GM21529 (cell line): ENCODE data around the gene COL9A3.

ENCODE experiments used
- ATAC-seq: cut with Tn5 transposase; IDR thresholded peaks from one replicate; pipeline ENCODE4 v1.9.1; 2021; ENCODE audit not compliant: unreplicated experiment

Gene COL9A3

DNA sequence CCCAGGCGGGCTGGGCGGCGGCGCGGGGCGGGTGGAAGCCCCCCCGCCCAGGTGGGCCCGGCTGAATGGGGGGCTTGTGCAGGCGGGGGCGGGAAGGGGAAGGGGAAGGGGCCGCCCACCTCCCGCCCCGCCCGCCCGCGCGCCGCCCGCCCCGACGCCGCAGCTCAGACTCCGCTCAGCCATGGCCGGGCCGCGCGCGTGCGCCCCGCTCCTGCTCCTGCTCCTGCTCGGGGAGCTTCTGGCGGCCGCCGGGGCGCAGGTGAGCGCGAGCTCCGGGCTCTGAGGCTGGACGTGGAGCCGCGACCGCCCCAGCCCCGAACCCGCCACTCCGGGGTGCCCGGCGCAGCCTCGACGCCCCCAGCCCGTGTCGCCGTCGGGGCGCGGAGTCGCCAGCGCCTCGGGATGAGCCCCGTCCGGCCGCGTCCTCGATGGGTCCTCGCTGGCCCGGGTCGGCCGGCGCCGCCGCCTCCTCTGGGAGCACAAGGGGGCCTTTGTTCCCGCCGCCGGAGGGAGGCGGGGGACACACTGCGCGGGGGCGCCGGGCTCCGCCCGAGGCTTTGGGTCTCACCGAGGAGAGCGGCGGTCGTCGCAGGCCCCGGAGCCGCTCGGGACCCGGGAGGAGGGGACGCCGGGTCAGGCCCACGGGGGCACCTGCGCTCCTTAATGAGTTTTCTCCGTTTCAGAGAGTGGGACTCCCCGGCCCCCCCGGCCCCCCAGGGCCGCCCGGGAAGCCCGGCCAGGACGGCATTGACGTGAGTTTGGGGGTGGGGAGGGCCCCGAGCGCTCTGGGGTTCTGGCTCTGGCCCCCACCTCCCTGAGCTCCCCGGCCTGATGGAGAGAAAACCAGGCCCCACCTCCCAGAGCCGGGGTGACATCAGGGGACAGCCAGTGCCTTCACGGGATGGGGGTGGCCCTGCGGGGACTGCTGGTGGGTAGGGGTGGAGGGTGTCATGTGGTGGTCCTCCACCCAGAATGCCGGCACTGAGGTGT lies at the start of gene COL9A3:
Gene COL9A3 (plus strand): TSS at position 167 of the 990 bp plus-strand sequence. CDS start 15 bp downstream, at position 182.
- no peak for ATAC-seq

GRCh38 chr20:62768234-62768546 lies 48.7 kb upstream of the COL9A3 start:
- ATAC-seq: no peak

DNA sequence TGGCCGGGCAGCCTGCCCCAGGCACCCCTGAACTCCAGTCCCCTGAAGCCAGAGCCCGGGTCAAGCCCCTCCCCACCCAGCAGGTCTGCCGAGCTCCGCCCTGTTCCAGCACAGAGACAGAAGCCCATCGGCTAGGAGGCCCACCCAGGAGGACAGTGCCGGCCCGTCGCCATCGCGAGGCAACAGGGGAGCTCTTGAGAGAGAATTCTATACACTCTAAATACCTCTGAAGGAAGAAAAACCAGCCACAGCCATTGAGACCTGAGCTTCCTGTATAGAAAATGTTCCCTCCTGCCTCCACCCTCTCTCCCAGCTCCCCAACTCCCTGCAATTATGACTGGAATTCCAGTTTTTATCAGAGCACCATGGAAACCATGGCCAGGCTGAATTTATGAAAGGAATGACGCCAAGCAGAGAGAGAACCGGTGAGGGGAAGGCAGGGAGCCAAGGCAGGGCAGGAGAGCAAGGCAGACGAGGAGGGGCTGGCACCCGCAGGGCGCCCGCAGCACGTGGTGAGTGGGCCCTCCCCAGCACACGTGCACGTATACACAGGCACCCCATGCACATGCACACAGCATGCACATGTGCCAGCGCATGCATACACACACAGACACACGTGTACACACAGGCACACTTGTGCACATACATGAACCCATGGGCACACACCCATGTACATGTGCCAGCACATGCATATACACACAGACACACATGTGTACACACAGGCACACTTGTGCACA lies 48.1 kb upstream of the COL9A3 start:
- no peak for ATAC-seq

- ATAC-seq: no peak
Measured at GRCh38 chr20:62769346-62770071, 47.3 kb upstream of the COL9A3 start.

DNA sequence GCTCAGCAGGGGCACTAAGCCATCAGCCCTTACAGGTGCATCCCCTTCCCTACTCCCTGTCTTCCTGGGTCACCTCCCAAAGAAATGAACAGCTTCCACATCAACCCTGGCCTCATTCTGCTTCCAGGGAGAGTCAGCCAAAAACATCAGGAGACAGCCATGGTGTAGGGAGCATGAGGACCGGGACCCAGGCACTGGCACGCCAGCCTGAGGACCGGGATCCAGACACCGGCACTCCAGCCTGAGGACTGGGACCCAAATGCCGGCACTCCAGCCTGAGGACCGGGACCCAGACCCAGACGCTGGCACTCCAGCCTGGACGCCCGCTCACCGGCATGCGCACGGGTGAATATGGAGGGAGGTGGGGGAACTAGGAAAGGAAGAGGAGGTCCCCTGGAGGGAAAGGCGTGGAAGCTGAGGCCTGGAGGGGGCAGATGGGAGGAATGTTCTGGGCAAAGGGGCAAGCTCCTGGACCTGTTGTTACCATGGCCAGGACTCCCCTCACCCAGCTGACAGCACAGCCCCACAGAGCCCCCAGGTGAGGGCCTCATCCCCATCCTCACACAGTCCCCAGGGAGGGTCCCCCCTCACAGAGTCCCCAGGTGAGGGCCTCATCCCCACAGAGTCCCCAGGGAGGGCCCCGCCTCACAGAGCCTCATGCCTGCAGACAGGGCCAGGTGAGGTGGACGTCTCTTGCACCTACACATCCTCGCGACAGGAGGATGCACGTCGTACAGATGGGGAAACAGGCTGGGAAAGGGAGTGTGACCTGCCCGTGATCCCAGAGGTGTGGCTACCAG lies 46.5 kb upstream of the COL9A3 start:
- no peak for ATAC-seq

DNA sequence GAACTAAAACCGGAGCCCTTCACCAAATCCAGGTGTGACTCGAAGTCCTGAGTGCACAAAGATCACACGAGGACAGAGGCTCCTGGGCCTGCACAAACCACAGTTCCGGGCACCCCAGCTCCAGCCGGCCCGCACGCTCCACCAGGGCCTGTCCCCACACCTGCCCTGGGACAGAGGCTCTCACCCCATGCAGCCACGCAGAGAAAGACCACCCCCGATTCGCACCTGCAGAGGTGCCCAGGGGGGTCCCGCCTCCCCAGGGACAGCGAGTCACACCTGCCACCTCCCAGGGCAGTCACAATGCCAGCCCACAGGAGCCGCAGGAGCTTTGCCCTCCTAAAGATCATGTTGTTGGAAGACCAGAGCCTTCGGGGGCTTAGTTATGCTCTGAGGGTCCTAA lies 45.9 kb upstream of the COL9A3 start:
- ATAC-seq: no peak

- ATAC-seq: no peak
Measured at GRCh38 chr20:62771396-62772102, 45.3 kb upstream of the COL9A3 start.

DNA sequence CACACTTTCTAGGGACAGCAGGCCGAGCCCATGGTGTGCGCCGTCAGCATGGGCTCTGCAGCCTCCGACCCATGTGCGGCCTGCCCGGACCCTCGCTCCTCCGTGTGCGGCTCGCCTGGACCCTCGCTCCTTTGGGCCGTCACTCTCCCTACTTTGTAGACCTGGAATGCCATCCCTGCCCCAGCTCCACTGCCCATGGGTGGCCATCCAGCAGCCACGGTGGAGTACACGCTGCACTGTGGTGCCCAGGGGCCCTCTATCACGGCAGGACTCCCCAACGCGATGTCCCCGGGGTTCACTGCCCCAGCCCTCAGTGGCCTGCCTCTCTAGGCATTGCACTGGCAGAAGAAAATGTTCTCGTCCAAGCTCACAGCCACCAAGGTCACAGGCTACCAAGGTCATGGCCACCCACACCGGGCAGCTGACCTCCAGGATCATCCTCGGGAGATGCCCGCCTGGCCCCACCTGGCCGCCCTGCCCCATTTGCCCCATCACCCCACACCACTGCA lies 44.7 kb upstream of the COL9A3 start:
- no peak for ATAC-seq

DNA sequence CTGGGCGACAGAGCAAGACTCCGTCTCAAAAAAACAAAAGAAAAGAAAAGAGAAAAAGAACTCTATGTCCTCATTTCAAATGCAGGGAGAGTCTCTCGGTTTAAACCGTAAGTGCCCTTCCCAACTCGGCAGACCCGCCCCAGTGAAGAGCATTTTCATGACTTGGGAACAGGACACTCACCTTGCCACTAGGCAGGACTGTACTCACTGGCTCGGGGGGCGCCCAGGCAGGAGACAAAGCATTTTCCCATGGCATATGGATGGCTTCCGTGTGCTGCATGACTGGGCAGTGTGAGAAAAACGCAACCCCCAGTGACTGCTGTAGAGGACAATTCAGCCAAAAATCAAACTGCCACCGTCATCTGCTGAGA lies 44.2 kb upstream of the COL9A3 start:
- no peak for ATAC-seq

- no peak for ATAC-seq
Measured at GRCh38 chr20:62772990-62773844, 43.6 kb upstream of the COL9A3 start.

DNA sequence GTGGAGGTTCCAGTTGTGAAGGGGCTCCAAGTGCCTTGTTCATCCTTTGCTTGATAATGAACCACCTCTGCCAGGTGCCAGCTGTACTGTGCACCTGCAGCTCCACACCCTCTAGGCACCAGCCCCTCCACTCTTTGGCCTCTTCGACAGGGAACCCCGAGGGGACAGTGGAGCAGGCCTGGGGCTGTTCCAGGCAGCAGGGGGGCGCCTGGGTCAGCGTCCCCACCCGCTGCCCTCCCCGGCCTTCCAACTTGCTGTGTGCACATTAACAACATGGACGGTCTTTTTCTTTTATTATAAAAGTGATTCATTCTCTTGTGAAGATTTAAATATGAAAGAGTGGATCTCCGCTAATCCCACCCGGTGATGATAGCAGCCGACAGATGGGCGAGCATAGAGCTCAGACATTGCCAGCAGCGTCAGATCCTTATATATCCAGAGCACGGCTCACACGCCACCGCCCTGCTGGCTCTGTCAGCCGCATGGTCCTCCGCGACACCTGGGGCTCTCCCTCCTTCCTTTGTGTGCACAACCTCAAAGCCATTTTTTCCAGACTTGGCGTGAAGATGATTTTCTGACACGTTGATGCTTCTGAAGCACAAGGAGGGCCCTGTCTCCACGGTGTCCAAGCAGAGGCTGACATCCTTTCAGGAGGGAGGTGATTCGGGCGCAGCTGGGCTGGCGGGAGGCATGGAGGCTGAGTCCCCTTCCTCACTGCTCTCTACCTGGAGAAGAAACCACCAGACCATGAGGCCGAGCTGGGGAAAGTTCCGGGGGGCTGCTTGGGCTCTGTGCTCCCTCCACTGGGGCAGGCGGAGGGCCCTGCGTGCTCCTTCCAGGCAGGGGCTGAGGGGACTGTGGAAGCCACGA lies 42.8 kb upstream of the COL9A3 start:
- ATAC-seq: no peak

DNA sequence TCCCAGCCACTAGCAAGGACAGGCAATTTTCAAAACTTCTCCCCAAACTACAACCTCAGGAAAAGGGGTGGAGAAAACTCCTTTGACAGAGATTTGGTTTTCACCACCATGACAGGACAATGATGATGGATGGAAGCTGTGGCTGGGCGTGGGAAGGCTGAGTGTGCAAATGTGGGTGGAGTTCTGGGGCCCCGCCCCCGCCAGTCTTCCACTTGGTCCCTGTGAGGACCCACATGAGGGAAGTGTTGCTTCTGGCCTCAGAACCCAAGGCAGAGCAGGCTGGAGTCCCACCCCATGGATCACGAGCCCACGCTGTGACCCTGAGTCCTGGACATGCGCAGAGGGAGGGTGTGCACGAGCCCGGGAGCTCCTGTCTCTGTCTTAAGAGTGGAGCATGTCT lies 42.1 kb upstream of the COL9A3 start:
- ATAC-seq: no peak

DNA sequence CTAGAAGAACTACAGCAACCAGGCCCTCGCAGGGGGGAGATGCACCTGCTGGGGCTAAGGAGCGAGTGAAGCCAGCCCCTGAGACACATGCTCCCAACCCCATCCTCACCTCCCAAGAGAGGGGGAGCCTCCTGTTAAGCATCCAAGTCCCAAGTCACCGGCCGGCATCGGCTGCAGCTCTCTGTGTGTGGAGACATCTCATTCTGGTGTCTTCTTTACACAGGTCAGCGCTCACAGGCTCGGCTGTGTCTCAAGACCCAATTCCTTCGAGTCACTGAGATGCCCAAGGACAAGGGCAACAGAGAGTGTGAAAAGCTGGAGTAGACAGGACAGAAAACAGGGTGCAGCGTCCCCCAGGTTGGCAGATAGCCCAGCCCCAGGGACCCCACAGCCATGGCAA lies 41.6 kb upstream of the COL9A3 start:
- ATAC-seq: no peak

- no peak for ATAC-seq
Measured at GRCh38 chr20:62776035-62776691, 40.7 kb upstream of the COL9A3 start.

- ATAC-seq: peak; percentile 59
Measured at GRCh38 chr20:62776692-62777527, 39.9 kb upstream of the COL9A3 start.

DNA sequence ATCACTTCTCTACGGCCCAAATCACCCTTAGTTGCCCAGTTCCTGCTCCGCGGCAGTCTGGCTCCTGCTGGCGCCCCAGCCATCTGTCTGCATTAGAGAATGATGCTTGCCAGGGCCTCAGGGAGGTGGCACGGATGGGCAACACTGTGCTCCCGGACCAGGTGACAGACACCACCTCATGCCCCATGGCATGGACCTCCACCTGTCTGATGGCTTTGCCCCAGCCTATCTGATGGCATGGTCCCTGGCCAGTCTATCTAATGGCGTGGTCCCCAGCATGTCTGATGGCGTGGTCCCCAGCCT lies 39.4 kb upstream of the COL9A3 start:
- ATAC-seq: no peak

GRCh38 chr20:62778058-62778457 lies 38.8 kb upstream of the COL9A3 start:
- ATAC-seq: no peak
